WI38 (cell line): ENCODE data around the gene PCMT1.
"Not testable (repeated sequence)": the region's sequence is repeated elsewhere in the genome, so short reads cannot be mapped to it uniquely, and the experiment has no call there.

Experiments used
- H3K4me3 ChIP-seq: 2 replicates; pipeline ENCODE4 v1.5.1; 2011; ENCODE audit warnings: low read depth, mild to moderate bottlenecking, control low read depth, low read length
- CTCF ChIP-seq: IDR thresholded peaks from 2 replicates; pipeline ENCODE4 v1.5.1; 2012; ENCODE audit warnings: low read depth, mild to moderate bottlenecking, control low read depth, low read length

PCMT1 gene

GRCh38 chr6:149833651-149834050, 84.1 kb downstream of the PCMT1 start:
- no peak for TF ChIP-seq CTCF
- no peak overlapping the region for H3K4me3 ChIP-seq

GRCh38 chr6:149834513-149835481, 85.3 kb downstream of the PCMT1 start:
- TF ChIP-seq CTCF = peak; percentile 69
- no peak overlapping the region for H3K4me3 ChIP-seq

- peak overlapping the region; percentile 16; the same call in 1 of the 2 replicates for H3K4me3 ChIP-seq
- TF ChIP-seq CTCF = 0 out of 2 replicates have a peak, but pooled peaks have one; percentile 4
Observed at GRCh38 chr6:149840345-149841075, 91.0 kb downstream of the PCMT1 start.

GRCh38 chr6:149842331-149842730, 92.8 kb downstream of the PCMT1 start:
- TF ChIP-seq CTCF = no peak
- H3K4me3 ChIP-seq = no peak overlapping the region

- no peak for TF ChIP-seq CTCF
- H3K4me3 ChIP-seq = no peak overlapping the region
Observed at GRCh38 chr6:149843051-149843633, 93.6 kb downstream of the PCMT1 start.

GRCh38 chr6:149844036-149844435, 94.5 kb downstream of the PCMT1 start:
- H3K4me3 ChIP-seq = not testable (repeated sequence)

- no peak overlapping the region for H3K4me3 ChIP-seq
- no peak for TF ChIP-seq CTCF
Observed at GRCh38 chr6:149844480-149844879, 94.9 kb downstream of the PCMT1 start.
